ENCODE data around the gene TOP3B.

The TOP3B gene

GRCh38 chr22:21978564-21979386 is 3.8 kb downstream of the TOP3B start:
- no peak for DNase-seq

- no peak for DNase-seq
Observed at GRCh38 chr22:21977814-21978213, 4.8 kb downstream of the TOP3B start.

- DNase-seq = no peak
Observed at GRCh38 chr22:21975854-21976345, 6.7 kb downstream of the TOP3B start.

- DNase-seq = no peak
Observed at GRCh38 chr22:21975273-21975672, 7.3 kb downstream of the TOP3B start.

GRCh38 chr22:21974058-21974649 is 8.4 kb downstream of the TOP3B start:
- DNase-seq = no peak

GRCh38 chr22:21972806-21973205 is 9.8 kb downstream of the TOP3B start:
- no peak for DNase-seq

- DNase-seq = no peak
Observed at GRCh38 chr22:21972293-21972779, 10.3 kb downstream of the TOP3B start.

- DNase-seq = no peak
Observed at GRCh38 chr22:21971858-21972275, 10.7 kb downstream of the TOP3B start.

- no peak for DNase-seq
Observed at GRCh38 chr22:21970800-21971617, 11.6 kb downstream of the TOP3B start.

- DNase-seq = no peak
Observed at GRCh38 chr22:21970037-21970799, 12.4 kb downstream of the TOP3B start.

- no peak for DNase-seq
Observed at GRCh38 chr22:21968452-21969129, 14.0 kb downstream of the TOP3B start.

GRCh38 chr22:21967693-21968271 is 14.8 kb downstream of the TOP3B start:
- no peak for DNase-seq

GRCh38 chr22:21966643-21967516 is 15.7 kb downstream of the TOP3B start:
- no peak for DNase-seq

GRCh38 chr22:21965762-21966288 is 16.8 kb downstream of the TOP3B start:
- no peak for DNase-seq

GRCh38 chr22:21964918-21965484 is 17.6 kb downstream of the TOP3B start:
- no peak for DNase-seq

- no peak for DNase-seq
Observed at GRCh38 chr22:21964234-21964633, 18.4 kb downstream of the TOP3B start.

GRCh38 chr22:21963790-21964211 is 18.8 kb downstream of the TOP3B start:
- no peak for DNase-seq

- DNase-seq = no peak
Observed at GRCh38 chr22:21963286-21963685, 19.3 kb downstream of the TOP3B start.

- DNase-seq = no peak
Observed at GRCh38 chr22:21962655-21962949, 20.0 kb downstream of the TOP3B start.
